Left ventricle myocardium inferior (tissue), 1 donor: ENCODE data around the gene GLIS2. TPM values are rescaled to one million over a fixed set of nuclear protein-coding genes. Genes with fewer than 3 reads are reported as not detected.

Source experiments
- DNase-seq: peaks from one replicate; pipeline ENCODE4 v3.0.0-alpha.2; 2020
- H3K27ac ChIP-seq: fragments of 200-600 bp; replicated peaks from 2 replicates; pipeline ENCODE4 v1.8.0; 2021
- H3K27me3 ChIP-seq: fragments of 200-600 bp; 2 replicates; pipeline ENCODE4 v1.8.0; 2021; ENCODE audit warnings: low read depth
- H3K36me3 ChIP-seq: fragments of 200-600 bp; 2 replicates; pipeline ENCODE4 v1.8.0; 2021
- H3K4me1 ChIP-seq: fragments of 200-600 bp; 2 replicates; pipeline ENCODE4 v1.8.0; 2021
- H3K4me3 ChIP-seq: fragments of 200-600 bp; 2 replicates; pipeline ENCODE4 v1.8.0; 2021; ENCODE audit warnings: mild to moderate bottlenecking, moderate library complexity
- H3K9me3 ChIP-seq: fragments of 200-600 bp; replicated peaks from 2 replicates; pipeline ENCODE4 v1.8.0; 2021
- intact Hi-C: fragments of 100-400 bp; cut with micrococcal nuclease; formaldehyde crosslinking; loops from one replicate; pipeline ENCODE4 v1.11.0; 2022
- total RNA-seq: library from RNA; stranded (reverse); fragmentation: NEBNext Ultra II Directional; extraction: Animal tissue kit (Norgen Biotek cat#: 25700); gene quantifications from one replicate; pipeline ENCODE4 v1.2.1, GENCODE V29; 2021
- TF ChIP-seq, protein P1 (sequence below): fragments of 200-600 bp; IDR thresholded peaks from 2 replicates; pipeline ENCODE4 v1.8.0; 2021; ENCODE audit warnings: antibody characterized with exemption, mild to moderate bottlenecking, borderline replicate concordance
- donor health status: DM: no; HTN: yes; CAD: no; lungs with severe emphysema.

Gene GLIS2
- total RNA-seq, 1 donor from 2014 or later = 17.2 TPM

DNA sequence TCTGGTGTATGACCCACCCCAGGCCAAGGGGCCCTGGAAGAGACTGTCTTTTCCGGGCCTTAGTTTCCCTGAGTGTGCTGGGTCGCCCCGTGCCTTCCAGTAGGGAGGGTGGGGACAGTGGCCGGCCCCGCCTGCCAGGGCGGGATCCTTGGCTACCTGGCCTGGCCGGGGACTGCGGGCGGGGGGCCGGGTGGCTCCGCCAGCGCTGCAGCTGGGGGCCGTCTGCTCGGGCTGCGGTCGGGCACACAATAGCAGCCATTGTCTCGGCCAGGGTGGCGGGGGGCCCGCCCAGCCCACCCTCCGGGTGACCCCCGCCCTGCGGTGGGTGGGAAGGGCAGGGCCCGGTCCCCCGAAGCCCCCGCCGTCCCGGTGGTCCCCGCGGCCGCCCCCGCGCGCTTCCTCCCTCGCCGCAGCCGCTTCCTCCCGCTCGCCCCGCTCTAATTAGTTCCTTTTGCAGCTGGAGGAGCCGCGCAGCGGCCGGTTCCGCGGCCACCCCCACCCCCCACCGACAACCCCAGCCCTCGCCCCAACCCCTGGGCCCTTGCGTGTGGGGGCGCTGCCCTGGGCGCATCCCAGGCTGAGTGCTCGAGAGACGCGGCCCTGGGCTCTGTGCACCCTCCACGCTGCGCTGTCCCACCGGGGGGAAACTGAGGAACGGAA, 11.6 kb downstream of the GLIS2 start:
- intact Hi-C loops = no loop called here
- TF ChIP-seq, protein P1, sequence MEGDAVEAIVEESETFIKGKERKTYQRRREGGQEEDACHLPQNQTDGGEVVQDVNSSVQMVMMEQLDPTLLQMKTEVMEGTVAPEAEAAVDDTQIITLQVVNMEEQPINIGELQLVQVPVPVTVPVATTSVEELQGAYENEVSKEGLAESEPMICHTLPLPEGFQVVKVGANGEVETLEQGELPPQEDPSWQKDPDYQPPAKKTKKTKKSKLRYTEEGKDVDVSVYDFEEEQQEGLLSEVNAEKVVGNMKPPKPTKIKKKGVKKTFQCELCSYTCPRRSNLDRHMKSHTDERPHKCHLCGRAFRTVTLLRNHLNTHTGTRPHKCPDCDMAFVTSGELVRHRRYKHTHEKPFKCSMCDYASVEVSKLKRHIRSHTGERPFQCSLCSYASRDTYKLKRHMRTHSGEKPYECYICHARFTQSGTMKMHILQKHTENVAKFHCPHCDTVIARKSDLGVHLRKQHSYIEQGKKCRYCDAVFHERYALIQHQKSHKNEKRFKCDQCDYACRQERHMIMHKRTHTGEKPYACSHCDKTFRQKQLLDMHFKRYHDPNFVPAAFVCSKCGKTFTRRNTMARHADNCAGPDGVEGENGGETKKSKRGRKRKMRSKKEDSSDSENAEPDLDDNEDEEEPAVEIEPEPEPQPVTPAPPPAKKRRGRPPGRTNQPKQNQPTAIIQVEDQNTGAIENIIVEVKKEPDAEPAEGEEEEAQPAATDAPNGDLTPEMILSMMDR = no peak
- no peak for DNase-seq
- H3K27me3 ChIP-seq = no peaks in the 10 kb centered on the region
- H3K36me3 ChIP-seq = peaks cover 5% of the 10 kb centered on the region
- H3K27ac ChIP-seq = peak overlapping the region; percentile 96
- peaks cover 81% of the 10 kb centered on the region for H3K4me1 ChIP-seq
- peak overlapping the region; percentile 69 for H3K4me3 ChIP-seq
- no peaks in the 10 kb centered on the region for H3K9me3 ChIP-seq

DNA sequence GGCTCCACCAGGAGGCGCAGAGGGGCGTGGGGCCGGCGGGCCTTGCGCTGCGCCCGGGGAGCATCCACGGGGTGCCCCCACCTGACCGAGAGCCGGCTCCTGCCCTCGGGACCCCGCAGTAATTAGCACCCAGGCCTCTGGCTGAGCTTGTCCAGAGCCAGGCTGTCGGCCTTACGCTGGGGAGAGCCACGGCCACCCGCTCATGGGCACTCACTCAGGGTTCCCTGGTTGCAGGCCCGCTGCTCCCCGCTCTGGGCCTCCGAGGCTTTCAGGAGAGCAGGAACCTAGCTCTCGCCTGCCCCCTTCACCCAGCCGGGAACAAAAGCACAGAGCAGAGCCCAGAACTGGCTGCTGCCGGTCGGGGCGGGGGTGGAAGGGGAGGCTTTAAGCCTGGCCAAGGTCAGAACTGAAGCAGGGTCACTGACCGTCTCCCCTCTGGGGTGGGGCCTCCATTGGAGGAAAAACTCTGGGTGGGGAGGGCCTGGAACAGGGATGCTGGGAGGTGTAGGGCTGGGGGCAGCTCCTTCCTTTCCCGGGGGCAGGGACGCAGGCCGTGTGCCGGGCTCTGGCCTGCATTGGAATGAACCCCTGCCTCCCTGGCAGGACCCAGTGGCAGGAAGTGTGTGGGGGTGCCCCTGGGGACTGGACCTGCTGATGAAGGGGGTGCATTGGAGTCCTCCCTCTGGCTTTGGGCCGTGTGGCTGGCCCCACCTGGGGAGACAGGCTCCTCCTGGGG, 12.3 kb downstream of the GLIS2 start:
- Histone ChIP-seq H3K36me3 (peaks cover 10% of the 10 kb centered on the region), H3K9me3 (no peaks in the 10 kb centered on the region), H3K27me3 (no peaks in the 10 kb centered on the region), H3K27ac (peak overlapping the region; percentile 96), H3K4me1 (peaks cover 74% of the 10 kb centered on the region), H3K4me3 (peak overlapping the region; percentile 69)
- intact Hi-C loops = no loop called here
- TF ChIP-seq, protein P1 = peak; percentile 75
- peak; percentile 83 for DNase-seq

DNA sequence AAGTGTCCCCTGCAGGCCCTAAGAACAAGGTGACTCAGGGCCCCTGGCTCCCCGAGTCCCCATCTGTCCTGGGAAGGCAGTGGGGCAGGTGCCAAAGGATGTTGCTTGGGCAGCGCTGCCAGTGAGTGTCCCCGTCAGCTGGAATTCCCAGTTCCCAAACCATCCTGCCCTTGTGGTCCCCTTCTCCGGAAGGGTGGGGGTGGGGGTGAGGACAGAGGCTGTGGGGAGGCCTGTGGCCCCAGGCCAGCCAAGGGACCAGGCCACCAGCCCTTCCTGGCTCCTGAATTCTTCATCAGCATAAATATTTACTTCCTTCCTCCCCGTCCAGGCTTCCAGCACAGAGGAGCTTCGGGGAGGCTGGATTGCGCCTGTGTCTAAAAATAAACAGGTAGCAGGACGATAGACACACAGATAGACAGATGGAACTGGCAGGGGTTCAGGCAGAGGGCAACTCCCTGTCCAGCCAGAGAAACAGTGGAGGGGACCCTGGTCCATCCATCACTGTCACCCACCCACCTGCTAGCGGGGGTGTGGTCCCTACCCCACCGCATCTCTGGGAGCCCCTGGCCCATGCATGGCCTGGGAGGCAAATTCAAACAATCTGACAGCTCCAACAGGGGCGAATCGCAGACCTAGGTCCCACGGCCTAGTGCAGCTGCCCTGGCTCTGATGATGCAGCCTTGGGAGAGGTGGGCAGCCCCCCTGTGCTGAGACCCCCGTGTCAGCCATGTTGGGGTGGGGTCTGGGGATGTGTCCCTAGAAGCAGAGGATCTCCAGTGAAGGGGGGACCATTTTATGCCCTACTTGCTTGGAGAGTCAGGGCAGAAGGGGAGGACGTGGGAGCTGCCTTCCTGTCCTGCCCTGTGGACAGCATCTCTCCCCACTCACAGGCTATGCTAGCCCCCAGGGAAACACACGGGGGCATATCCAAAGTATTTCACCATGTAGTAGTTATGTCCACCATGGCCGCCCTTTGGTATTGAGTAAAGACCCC, 13.2 kb downstream of the GLIS2 start:
- peak; percentile 54 for DNase-seq

DNA sequence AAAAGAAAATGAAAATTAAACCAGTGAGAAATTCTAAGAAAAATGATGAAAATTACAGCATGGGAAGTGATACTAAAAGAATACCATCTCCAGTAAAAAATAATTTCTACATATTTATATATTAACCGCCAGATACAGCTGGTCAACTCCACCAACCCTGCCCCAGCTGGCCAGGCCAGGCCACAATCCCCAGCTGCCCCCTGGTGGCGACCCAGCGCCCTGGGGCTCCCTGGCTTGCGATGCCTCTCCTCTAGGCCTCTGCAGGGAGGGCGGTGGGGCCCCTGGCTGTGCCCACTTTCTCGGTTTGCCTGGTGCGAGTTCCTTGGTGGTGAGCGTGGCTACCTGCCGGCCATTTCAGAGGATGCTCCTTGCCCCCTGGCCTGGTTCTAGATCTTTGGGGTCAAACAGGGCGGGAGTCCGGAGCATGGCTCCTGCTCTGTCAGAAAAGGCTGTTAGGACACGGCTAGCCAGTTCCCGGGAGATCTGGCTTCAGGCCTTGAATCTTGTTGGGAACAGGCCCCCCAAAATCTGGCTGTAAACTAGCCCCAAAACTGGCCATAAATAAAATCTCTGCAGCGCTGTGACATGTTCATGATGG, 14.5 kb downstream of the GLIS2 start:
- peak; percentile 85 for DNase-seq
- Histone ChIP-seq H3K4me3 (no peak overlapping the region), H3K27ac (peak overlapping the region; percentile 96), H3K27me3 (no peaks in the 10 kb centered on the region), H3K9me3 (no peaks in the 10 kb centered on the region), H3K4me1 (peaks cover 53% of the 10 kb centered on the region), H3K36me3 (peaks cover 22% of the 10 kb centered on the region)
- TF ChIP-seq, protein P1 = peak; percentile 99
- intact Hi-C loops = loop anchor here (5.0 kb wide), 1 partner anchor 43 kb away; no protein-coding TSS in a partner anchor

More for the DNA sequence above, 13.2 kb downstream of the GLIS2 start:
- Histone ChIP-seq H3K4me1 (peaks cover 66% of the 10 kb centered on the region), H3K4me3 (peak overlapping the region; percentile 69), H3K36me3 (peaks cover 14% of the 10 kb centered on the region), H3K27ac (peak overlapping the region; percentile 96), H3K27me3 (no peaks in the 10 kb centered on the region), H3K9me3 (no peaks in the 10 kb centered on the region)
- TF ChIP-seq, protein P1 = no peak
- intact Hi-C loops = no loop called here
